Neural progenitor cell (in vitro differentiated cells): ENCODE measurements around the gene FBXO22.

Experiments used
- EZH2 ChIP-seq: fragments of 200-600 bp; sonication (generic); IDR thresholded peaks from 2 replicates; pipeline ENCODE4 v1.6.1; 2017; ENCODE audit warnings: antibody characterized with exemption, mild to moderate bottlenecking, moderate library complexity
- TF ChIP-seq, protein P1 (sequence below): fragments of 200-600 bp; sonication (generic); IDR thresholded peaks from 2 replicates; pipeline ENCODE4 v1.5.1; 2017; ENCODE audit warnings: antibody characterized with exemption, mild to moderate bottlenecking

DNA sequence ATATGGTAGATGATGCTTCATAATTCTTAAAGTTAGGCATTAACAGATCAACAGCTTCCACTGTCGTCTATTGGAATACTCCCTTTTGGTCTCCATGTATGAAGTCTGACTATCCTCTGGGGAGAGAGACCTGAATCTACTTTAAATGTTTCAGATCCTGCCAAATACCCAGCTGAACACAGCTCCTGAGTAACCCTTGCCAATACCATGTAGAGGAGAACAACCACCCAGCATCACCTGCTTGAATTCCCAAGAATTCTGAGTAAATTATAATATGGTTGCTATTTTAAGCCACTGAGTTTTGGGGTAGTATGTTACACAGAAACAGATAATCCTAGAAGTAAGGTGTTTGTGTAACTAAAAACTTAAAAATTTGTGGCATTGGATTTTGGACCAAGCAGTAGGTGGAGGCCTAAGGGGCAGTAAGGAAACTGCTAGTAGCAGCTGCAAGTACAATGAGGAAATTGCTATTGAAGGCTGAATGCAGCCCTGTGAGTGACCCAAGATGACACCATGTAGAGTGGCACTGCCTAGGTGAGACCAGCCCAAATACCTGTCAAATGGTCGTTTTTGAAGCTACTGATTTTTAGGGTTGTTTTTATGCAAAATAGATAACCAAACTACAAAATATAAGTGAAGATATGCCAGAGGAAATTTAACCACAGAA lies 77.6 kb downstream of the FBXO22 start:
- TF ChIP-seq EZH2: no peak
- TF ChIP-seq, protein P1, sequence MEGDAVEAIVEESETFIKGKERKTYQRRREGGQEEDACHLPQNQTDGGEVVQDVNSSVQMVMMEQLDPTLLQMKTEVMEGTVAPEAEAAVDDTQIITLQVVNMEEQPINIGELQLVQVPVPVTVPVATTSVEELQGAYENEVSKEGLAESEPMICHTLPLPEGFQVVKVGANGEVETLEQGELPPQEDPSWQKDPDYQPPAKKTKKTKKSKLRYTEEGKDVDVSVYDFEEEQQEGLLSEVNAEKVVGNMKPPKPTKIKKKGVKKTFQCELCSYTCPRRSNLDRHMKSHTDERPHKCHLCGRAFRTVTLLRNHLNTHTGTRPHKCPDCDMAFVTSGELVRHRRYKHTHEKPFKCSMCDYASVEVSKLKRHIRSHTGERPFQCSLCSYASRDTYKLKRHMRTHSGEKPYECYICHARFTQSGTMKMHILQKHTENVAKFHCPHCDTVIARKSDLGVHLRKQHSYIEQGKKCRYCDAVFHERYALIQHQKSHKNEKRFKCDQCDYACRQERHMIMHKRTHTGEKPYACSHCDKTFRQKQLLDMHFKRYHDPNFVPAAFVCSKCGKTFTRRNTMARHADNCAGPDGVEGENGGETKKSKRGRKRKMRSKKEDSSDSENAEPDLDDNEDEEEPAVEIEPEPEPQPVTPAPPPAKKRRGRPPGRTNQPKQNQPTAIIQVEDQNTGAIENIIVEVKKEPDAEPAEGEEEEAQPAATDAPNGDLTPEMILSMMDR: no peak
